Measurements from ENCODE around the gene MMEL1.

- TF ChIP-seq CTCF (tag by site-specific recombination; IDR thresholded peaks at IDR 0.05), result no peak
- no peak for TF ChIP-seq BCL11A (tag by site-specific recombination; IDR thresholded peaks at IDR 0.05; ENCODE audit: low read depth)
- TF ChIP-seq ZNF707 (tag by site-specific recombination; IDR thresholded peaks at IDR 0.05), result no peak
- TF ChIP-seq ZNF549 (tag by site-specific recombination; IDR thresholded peaks at IDR 0.05), result no peak
- TF ChIP-seq HOXA7 (CRISPR knock-in tag; IDR thresholded peaks at IDR 0.05; ENCODE audit: borderline replicate concordance), result no peak
- TF ChIP-seq ZNF670 (tag by site-specific recombination; IDR thresholded peaks at IDR 0.05; ENCODE audit: low read depth), result no peak
- no peak for TF ChIP-seq ZNF394 (tag by site-specific recombination; IDR thresholded peaks at IDR 0.05; ENCODE audit: borderline replicate concordance)
- TF ChIP-seq REST (tag by site-specific recombination; IDR thresholded peaks at IDR 0.05), result no peak
- TF ChIP-seq ZNF174 (tag by site-specific recombination; IDR thresholded peaks at IDR 0.05), result no peak
- no peak for TF ChIP-seq KLF8 (tag by site-specific recombination; IDR thresholded peaks at IDR 0.05)
Observed at GRCh38 chr1:2627746-2628145, 5.1 kb downstream of the MMEL1 start.
